B cell (primary cell): Measurements from ENCODE around the gene SZT2. TPM values are rescaled to one million over a fixed set of nuclear protein-coding genes. Genes with fewer than 3 reads are reported as not detected.

Experiments used
- ATAC-seq: fragments of 200-7000 bp; cut with Tn5 transposase; one replicate; pipeline ENCODE4 v1.10.0; 2021; ENCODE audit warnings: low read depth, mild to moderate bottlenecking, moderate number of reproducible peaks, moderate library complexity
- CTCF ChIA-PET: fragments of 350-600 bp; sonication (Branson Sonifier 250); formaldehyde crosslinking; loops from one replicate; lab custom pipeline; 2021; ENCODE audit warnings: antibody characterized with exemption, inconsistent platforms; lab: Charles Lee
- POLR2A ChIA-PET: fragments of 350-600 bp; sonication (Branson Sonifier 250); formaldehyde crosslinking; loops from one replicate; lab custom pipeline; 2021; ENCODE audit warnings: antibody characterized with exemption; lab: Charles Lee
- DNase-seq: peaks from one replicate; pipeline ENCODE4 v3.0.0; 2013
- H2AFZ ChIP-seq: 2 replicates; pipeline ENCODE4 v1.6.1; 2012; ENCODE audit warnings: mild to moderate bottlenecking, low read depth, low read length; ENCODE audit not compliant: insufficient read depth, poor library complexity, severe bottlenecking
- H3K27ac ChIP-seq, 2 donors: 1 replicate in 1 of 2; 2 replicates in 1 of 2; pipeline ENCODE4 v1.5.1; 2012 to 2013; ENCODE audit warnings: low read length in 2 of 2, mild to moderate bottlenecking in 2 of 2, moderate library complexity in 1 of 2
- H3K27me3 ChIP-seq, 4 experiments: fragments of 200-600 bp in 1 of 4; sonication (generic) in 1 of 4; replicated peaks in 1 of 4; 1 replicate in 2 of 4; 2 replicates in 2 of 4; pipeline versions ENCODE4 v1.6.1 to v1.7.0; 2013 to 2016; ENCODE audit warnings: low read length in 3 of 4, mild to moderate bottlenecking in 2 of 4, mixed read lengths in 1 of 4, moderate library complexity in 1 of 4; ENCODE audit not compliant: insufficient read depth in 4 of 4, control insufficient read depth in 3 of 4; ENCODE audit errors: control extremely low read depth in 1 of 4
- H3K36me3 ChIP-seq, 2 experiments: replicated peaks in 1 of 2; 1 replicate in 1 of 2; 2 replicates in 1 of 2; pipeline versions ENCODE4 v1.6.1 to v1.7.1; 2013; ENCODE audit warnings: low read length in 1 of 2; ENCODE audit not compliant: insufficient read depth in 2 of 2, control insufficient read depth in 1 of 2; ENCODE audit errors: control extremely low read depth in 1 of 2, extremely low read depth in 1 of 2
- H3K4me1 ChIP-seq, 2 donors: fragments of 200-600 bp in 1 of 2; sonication (generic) in 1 of 2; 1 replicate in 1 of 2; 2 replicates in 1 of 2; pipeline versions ENCODE4 v1.5.1 to v1.6.1; 2013 to 2017; ENCODE audit warnings: low read length in 2 of 2; ENCODE audit not compliant: control insufficient read depth in 2 of 2, insufficient read depth in 2 of 2
- H3K4me2 ChIP-seq: replicated peaks from 2 replicates; pipeline ENCODE3; 2012; ENCODE audit warnings: mild to moderate bottlenecking, low read depth, low read length; ENCODE audit not compliant: poor library complexity, severe bottlenecking
- H3K4me3 ChIP-seq, 5 experiments: fragments of 200-600 bp in 1 of 5; sonication (generic) in 1 of 5; 1 replicate in 3 of 5; 2 replicates in 2 of 5; pipeline versions ENCODE4 v1.5.1 to v1.7.0; 2011 to 2016; ENCODE audit warnings: low read length in 4 of 5, mild to moderate bottlenecking in 4 of 5, low read depth in 2 of 5, control low read depth in 1 of 5, moderate library complexity in 1 of 5; ENCODE audit not compliant: insufficient read depth in 1 of 5; ENCODE audit errors: control extremely low read depth in 1 of 5, extremely low read depth in 1 of 5
- H3K79me2 ChIP-seq: fragments of 200-600 bp; sonication (generic); one replicate; pipeline ENCODE4 v1.6.0; 2016; ENCODE audit warnings: low read length; ENCODE audit not compliant: control insufficient read depth, insufficient read depth
- H3K9ac ChIP-seq: fragments of 200-600 bp; sonication (generic); 2 replicates; pipeline ENCODE4 v1.6.1; 2017; ENCODE audit warnings: mild to moderate bottlenecking, low read length, moderate library complexity
- H3K9me3 ChIP-seq, 3 donors: one replicate each; pipeline versions ENCODE4 v1.6.1 to v1.7.1; 2013; ENCODE audit warnings: low read length in 2 of 3; ENCODE audit not compliant: control insufficient read depth in 2 of 3, insufficient read depth in 1 of 3; ENCODE audit errors: control extremely low read depth in 1 of 3
- H4K20me1 ChIP-seq: 2 replicates; pipeline ENCODE4 v1.6.0; 2012; ENCODE audit warnings: mild to moderate bottlenecking, low read length; ENCODE audit not compliant: insufficient read depth, control insufficient read depth, poor library complexity, severe bottlenecking
- H3K27ac Mint-ChIP-seq: one replicate; pipeline ENCODE4 v1.8.0; 2021; ENCODE audit warnings: mixed read lengths
- H3K27me3 Mint-ChIP-seq: one replicate; pipeline ENCODE4 v1.8.0; 2021; ENCODE audit warnings: mixed read lengths
- H3K4me1 Mint-ChIP-seq: one replicate; pipeline ENCODE4 v1.8.0; 2021; ENCODE audit warnings: mixed read lengths
- H3K4me3 Mint-ChIP-seq: one replicate; pipeline ENCODE4 v1.8.0; 2021; ENCODE audit warnings: mixed read lengths
- H3K9me3 Mint-ChIP-seq: one replicate; pipeline ENCODE4 v1.8.0; 2022; ENCODE audit warnings: mixed read lengths; ENCODE audit not compliant: insufficient read depth
- CTCF ChIP-seq: fragments of 200-600 bp; IDR thresholded peaks from one replicate; pipeline ENCODE4 v1.8.0; 2022; ENCODE audit warnings: antibody characterized with exemption, mild to moderate bottlenecking
- EZH2 ChIP-seq: IDR thresholded peaks from 2 replicates; pipeline ENCODE4 v1.6.1; 2012; ENCODE audit warnings: borderline replicate concordance, low read depth, mild to moderate bottlenecking, moderate library complexity, low read length; ENCODE audit not compliant: insufficient read depth, poor library complexity, severe bottlenecking
- WGBS: methylation state at CpG from one replicate; pipeline ENCODE4 v1.1.5; 2013; ENCODE audit warnings: missing lambda C conversion rate; ENCODE audit not compliant: insufficient coverage; 5-methylcytosine and 5-hydroxymethylcytosine counted together
- intact Hi-C: fragments of 100-400 bp; cut with micrococcal nuclease; formaldehyde crosslinking; loops from one replicate; pipeline ENCODE4 v1.10.0; 2022
- polyA plus RNA-seq: library from polyadenylated mRNA; depleted of rRNA; stranded (reverse); fragments of >200 nt; gene quantifications from 2 replicates; pipeline ENCODE4 v1.2.3, GENCODE V29; 2012
- total RNA-seq, 2 donors: library from RNA; stranded (reverse); fragments of 120-200 nt in 1 of 2; gene quantifications; 1 replicate in 1 of 2; 2 replicates in 1 of 2; pipeline versions ENCODE4 v1.2.3 to v1.2.4, GENCODE V29; 2013 to 2022

Gene SZT2
- total and polyA plus RNA-seq, 2 donors (not counting 1 experiment from before 2014, with no cell fraction given), result 41.4 to 197 TPM

- H3K27me3 Mint-ChIP-seq, result no peaks in the 10 kb centered on the region
- ATAC-seq (no peak), DNase-seq (no peak)
- Histone ChIP-seq H2AFZ (no peak overlapping the region), H4K20me1 (no peaks in the 10 kb centered on the region), H3K79me2 (no peaks in the 10 kb centered on the region), H3K4me3 (no peak overlapping the region), H3K4me1 (no peaks in the 10 kb centered on the region), H3K27ac (no peak overlapping the region), H3K36me3 (peaks cover 0 to 94% of the 10 kb centered on the region in 2 experiments), H3K27me3 (no peaks in the 10 kb centered on the region), H3K9me3 (peaks cover 0 to 2% (median 0%) of the 10 kb centered on the region in 3 donors), H3K4me2 (no peak overlapping the region), H3K9ac (no peak overlapping the region)
- no peaks in the 10 kb centered on the region for H3K4me1 Mint-ChIP-seq
- no peak overlapping the region for H3K27ac Mint-ChIP-seq
- TF ChIP-seq EZH2 (no peak), CTCF (no peak)
- POLR2A ChIA-PET, result interaction anchor here (0.6 to 1.0 kb wide), 2 partner anchors 9 to 322 kb away, joined by 3 to 7 read pairs; partner anchors contain the start of gene HYI
- intact Hi-C loops, result no loop called here
- CTCF ChIA-PET, result interaction anchor here (1.0 kb wide), 1 partner anchor 9 kb away, joined by 3 read pairs; no protein-coding TSS in a partner anchor
- H3K4me3 Mint-ChIP-seq, result no peak overlapping the region
- H3K9me3 Mint-ChIP-seq, result no peaks in the 10 kb centered on the region
- WGBS, result 96% methylated on average over 11 of the region's 13 CpGs
Observed at GRCh38 chr1:43444151-43444828, 54.6 kb downstream of the SZT2 start.

- H3K4me1 Mint-ChIP-seq, result no peaks in the 10 kb centered on the region
- WGBS, result 100% methylated on average over 1 of the region's 1 CpG
Observed at GRCh38 chr1:43444836-43445235, 55.1 kb downstream of the SZT2 start.

More at GRCh38 chr1:43444836-43445235, 55.1 kb downstream of the SZT2 start:
- no peaks in the 10 kb centered on the region for H3K9me3 Mint-ChIP-seq
- no peak overlapping the region for H3K4me3 Mint-ChIP-seq
- Histone ChIP-seq H3K4me1 (no peaks in the 10 kb centered on the region), H3K36me3 (peaks cover 0 to 94% of the 10 kb centered on the region in 2 experiments), H3K27me3 (no peaks in the 10 kb centered on the region), H3K4me2 (no peak overlapping the region), H3K9me3 (no peaks in the 10 kb centered on the region), H3K4me3 (no peak overlapping the region), H4K20me1 (no peaks in the 10 kb centered on the region), H2AFZ (no peak overlapping the region), H3K9ac (no peak overlapping the region), H3K27ac (no peak overlapping the region), H3K79me2 (no peaks in the 10 kb centered on the region)
- ATAC-seq (no peak), DNase-seq (no peak)
- ChIA-PET POLR2A (no interaction called here), CTCF (interaction anchor here (1.0 kb wide), 1 partner anchor 9 kb away, joined by 3 read pairs; no protein-coding TSS in a partner anchor)
- H3K27ac Mint-ChIP-seq, result no peak overlapping the region
- H3K27me3 Mint-ChIP-seq, result no peaks in the 10 kb centered on the region
- TF ChIP-seq CTCF (no peak), EZH2 (no peak)
- intact Hi-C loops, result no loop called here
